DND-41 (cell line): ENCODE measurements around the gene IGF2.

Experiments used
- EZH2 ChIP-seq: IDR thresholded peaks from 3 replicates; pipeline ENCODE4 v1.6.1; 2012; ENCODE audit warnings: borderline replicate concordance, low read depth, mild to moderate bottlenecking, moderate library complexity, low read length, inconsistent platforms; ENCODE audit not compliant: severe bottlenecking
- TF ChIP-seq, protein P1 (sequence below): IDR thresholded peaks from 2 replicates; pipeline ENCODE4 v1.5.1; 2012; ENCODE audit warnings: borderline replicate concordance, low read length, moderate library complexity, mild to moderate bottlenecking; ENCODE audit not compliant: poor library complexity, severe bottlenecking; ENCODE audit errors: extremely low read depth

DNA sequence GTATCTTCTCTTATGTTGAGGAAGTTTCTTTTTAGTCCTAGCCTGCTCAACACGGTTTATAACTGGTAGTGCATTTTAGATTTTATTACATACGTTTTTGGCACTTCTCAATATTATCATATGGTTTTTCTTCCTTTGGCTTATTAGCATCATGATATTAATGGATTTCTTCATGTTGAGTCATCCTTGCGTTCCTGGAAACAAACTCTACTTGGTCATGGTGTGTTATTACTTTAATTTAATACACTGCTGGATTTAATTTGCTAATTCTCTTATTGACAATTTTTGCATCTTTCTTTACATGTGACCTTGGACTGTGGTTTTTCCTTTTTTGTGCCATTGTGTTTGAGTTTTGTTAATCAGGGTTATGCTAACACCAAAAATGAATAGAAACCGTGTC lies 20.5 kb downstream of the IGF2 start:
- TF ChIP-seq, protein P1, sequence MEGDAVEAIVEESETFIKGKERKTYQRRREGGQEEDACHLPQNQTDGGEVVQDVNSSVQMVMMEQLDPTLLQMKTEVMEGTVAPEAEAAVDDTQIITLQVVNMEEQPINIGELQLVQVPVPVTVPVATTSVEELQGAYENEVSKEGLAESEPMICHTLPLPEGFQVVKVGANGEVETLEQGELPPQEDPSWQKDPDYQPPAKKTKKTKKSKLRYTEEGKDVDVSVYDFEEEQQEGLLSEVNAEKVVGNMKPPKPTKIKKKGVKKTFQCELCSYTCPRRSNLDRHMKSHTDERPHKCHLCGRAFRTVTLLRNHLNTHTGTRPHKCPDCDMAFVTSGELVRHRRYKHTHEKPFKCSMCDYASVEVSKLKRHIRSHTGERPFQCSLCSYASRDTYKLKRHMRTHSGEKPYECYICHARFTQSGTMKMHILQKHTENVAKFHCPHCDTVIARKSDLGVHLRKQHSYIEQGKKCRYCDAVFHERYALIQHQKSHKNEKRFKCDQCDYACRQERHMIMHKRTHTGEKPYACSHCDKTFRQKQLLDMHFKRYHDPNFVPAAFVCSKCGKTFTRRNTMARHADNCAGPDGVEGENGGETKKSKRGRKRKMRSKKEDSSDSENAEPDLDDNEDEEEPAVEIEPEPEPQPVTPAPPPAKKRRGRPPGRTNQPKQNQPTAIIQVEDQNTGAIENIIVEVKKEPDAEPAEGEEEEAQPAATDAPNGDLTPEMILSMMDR = no peak
- TF ChIP-seq EZH2 = no peak
